D721Med (cell line): ENCODE measurements around the gene PCDHB16.

Experiments used
- DNase-seq: peaks from one replicate; pipeline ENCODE4 v3.0.0; 2011; ENCODE audit warnings: low spot score; ENCODE audit not compliant: insufficient read length
- FAIRE-seq: peaks from 2 replicates; lab custom pipeline; 2011; peaks lifted over from hg19 to GRCh38; lab: Jason Lieb, UNC
- CTCF ChIP-seq: IDR thresholded peaks from 2 replicates; pipeline ENCODE4 v1.5.1; 2012; ENCODE audit warnings: mild to moderate bottlenecking, control low read depth; ENCODE audit not compliant: insufficient read depth; ENCODE audit errors: missing control alignments

The PCDHB16 gene

GRCh38 chr5:141234109-141234667, 52.0 kb downstream of the PCDHB16 start:
- peak; percentile 38 for TF ChIP-seq CTCF
- no peak for FAIRE-seq
- no peak for DNase-seq
